H1 (cell line): Measurements from ENCODE around the gene MRGPRE. TPM values are rescaled to one million over a fixed set of nuclear protein-coding genes. Genes with fewer than 3 reads are reported as not detected.

Experiments
- RNF2 ChIP-seq: fragments of 200-900, 300-1000 bp; sonication (generic); IDR thresholded peaks from 2 replicates; pipeline ENCODE4 v1.7.1; 2016; ENCODE audit warnings: borderline replicate concordance, low read depth, mild to moderate bottlenecking, antibody characterized with exemption, low read length; ENCODE audit not compliant: poor library complexity, severe bottlenecking; ENCODE audit errors: missing control alignments
- polyA plus RNA-seq, 7 experiments: library from polyadenylated mRNA; depleted of rRNA in 3 of 7; stranded (reverse) in 5 of 7; unstranded in 2 of 7; fragments of >200 nt in 5 of 7; fragments of 200-250 nt in 2 of 7; gene quantifications; 1 replicate in 5 of 7; 2 replicates in 1 of 7; 4 replicates in 1 of 7; pipeline versions ENCODE4 v1.2.1 to v1.2.3, GENCODE V29; 2011 to 2013; ENCODE audit warnings: missing spikeins in 2 of 7, mixed read lengths in 2 of 7
- total RNA-seq: library from RNA; stranded (reverse); fragmentation: NEBNext Ultra II Directional; extraction: Animal tissue kit (Norgen Biotek cat#: 25700); gene quantifications from 2 replicates; pipeline ENCODE4 v1.2.1, GENCODE V29; 2021

MRGPRE gene
- total and polyA plus RNA-seq, 2 of the 8 experiments (the other 6 are each of a cell fraction or from before 2014, with no cell fraction given): not detected

- TF ChIP-seq RNF2: no peak
These were observed 739 bp upstream of the MRGPRE start (continued) for GRCh38 chr11:3232956-3233355.
